ENCODE measurements around the gene IGF1. TPM values are rescaled to one million over a fixed set of nuclear protein-coding genes. Genes with fewer than 3 reads are reported as not detected.

IGF1 gene
- total and polyA plus RNA-seq, 11 donors, result 1.9 to 30.3 (median 13.3) TPM

GRCh38 chr12:102486153-102486552 is 5.8 kb upstream of the IGF1 start:
- 84 to 100% (median 90%) methylated on average over 2 of the region's 2 CpGs for WGBS, 4 donors
- Histone ChIP-seq H3K9me3 (peaks cover 0 to 15% (median 0%) of the 10 kb centered on the region in 12 donors), H3K27ac (no peak overlapping the region), H3K36me3 (no peaks in the 10 kb centered on the region), H3K4me1 (peaks cover 0 to 16% (median under 1%) of the 10 kb centered on the region in 12 donors), H3K27me3 (no peaks in the 10 kb centered on the region), H3K4me3 (no peak overlapping the region)
- ATAC-seq (no peak), DNase-seq (no peak)
- TF ChIP-seq CTCF (IDR thresholded peaks at IDR 0.05) (no peak), POLR2A (IDR thresholded peaks at IDR 0.05) (no peak)
- intact Hi-C loops (cut with DNase I), result loop anchor here in 2 of 10 donors (5.0 to 10.0 kb wide), 2 partner anchors 191 to 314 kb away; no protein-coding TSS in a partner anchor

GRCh38 chr12:102484428-102484958 is 4.1 kb upstream of the IGF1 start:
- H3K36me3 ChIP-seq, result no peaks in the 10 kb centered on the region
- ATAC-seq, result peak in 3 of 4 donors; percentile 32 to 70 (median 44)
- H3K4me3 ChIP-seq, result peak overlapping the region in 6 of 12 donors; percentile 6 to 41 (median 31)
- no peaks in the 10 kb centered on the region for H3K27me3 ChIP-seq
- TF ChIP-seq CTCF (IDR thresholded peaks at IDR 0.05) (peak; percentile 85 to 96 (median 90)), POLR2A (IDR thresholded peaks at IDR 0.05) (no peak)
- H3K4me1 ChIP-seq, result peaks cover 0 to 21% (median 3%) of the 10 kb centered on the region in 12 donors
- peaks cover 0 to 9% (median 0%) of the 10 kb centered on the region in 12 donors for H3K9me3 ChIP-seq
- peak in 4 of 5 donors; percentile 35 to 56 (median 44) for DNase-seq
- intact Hi-C loops (cut with DNase I), result loop anchor here in 8 of 10 donors (2.0 to 10.0 kb wide), 6 partner anchors 190 to 547 kb away; no protein-coding TSS in a partner anchor
- WGBS, 4 donors, result 18 to 23% (median 21%) methylated on average over 12 of the region's 12 CpGs
- peak overlapping the region in 8 of 12 donors; percentile 1 to 78 (median 50) for H3K27ac ChIP-seq

DNA sequence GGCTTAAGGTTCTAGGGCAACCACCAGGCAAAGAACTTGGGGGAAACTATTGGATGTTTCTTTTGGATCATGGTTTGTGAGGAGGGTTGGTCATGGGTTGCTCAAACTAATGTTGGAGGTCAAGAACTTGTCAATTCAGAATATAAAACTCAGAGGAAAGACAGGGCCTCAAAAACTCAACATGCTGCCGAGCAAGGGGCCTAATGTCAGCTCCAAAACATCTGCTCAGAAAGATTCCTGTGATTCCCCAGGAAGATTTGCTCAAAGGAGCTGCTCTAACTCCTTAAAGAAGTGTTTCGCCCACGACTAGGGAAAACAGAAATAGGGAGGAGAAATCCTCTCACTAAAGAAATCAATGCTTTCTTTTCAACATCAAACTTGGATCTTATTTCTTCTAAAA is 3.7 kb upstream of the IGF1 start:
- ATAC-seq, result no peak
- intact Hi-C loops (cut with DNase I), result loop anchor here in 8 of 10 donors (2.0 to 10.0 kb wide), 6 partner anchors 189 to 547 kb away; no protein-coding TSS in a partner anchor
- no peak for TF ChIP-seq POLR2A (IDR thresholded peaks at IDR 0.05)
- no peak for TF ChIP-seq CTCF (IDR thresholded peaks at IDR 0.05)
- Histone ChIP-seq H3K4me3 (peak overlapping the region in 6 of 12 donors; percentile 6 to 41 (median 31)), H3K4me1 (peaks cover 0 to 21% (median 3%) of the 10 kb centered on the region in 12 donors), H3K9me3 (peaks cover 0 to 7% (median 0%) of the 10 kb centered on the region in 12 donors), H3K36me3 (no peaks in the 10 kb centered on the region), H3K27me3 (no peaks in the 10 kb centered on the region), H3K27ac (peak overlapping the region in 8 of 12 donors; percentile 1 to 78 (median 50))
- WGBS, 4 donors, result 52 to 59% (median 55%) methylated on average over 3 of the region's 3 CpGs
- no peak for DNase-seq

DNA sequence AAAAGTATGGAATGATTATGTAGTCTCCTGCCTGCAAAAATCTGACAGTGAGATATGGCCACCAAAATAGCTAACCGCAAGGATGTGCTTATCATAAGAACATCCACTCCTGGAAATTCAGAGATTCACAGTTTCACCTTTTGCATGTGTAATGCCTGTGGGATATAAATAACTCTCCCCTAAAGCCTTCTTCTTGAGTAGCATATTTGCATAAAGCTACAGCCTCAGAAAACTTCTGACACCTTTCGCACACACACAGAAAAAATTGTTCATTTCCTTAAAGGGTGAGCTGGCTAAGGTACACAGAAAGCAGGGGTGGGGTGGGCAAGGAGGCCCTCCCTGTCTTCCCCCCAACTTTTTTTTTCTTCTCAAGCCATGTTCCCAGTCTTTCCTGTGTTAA is 3.1 kb upstream of the IGF1 start:
- intact Hi-C loops (cut with DNase I), result loop anchor here in 8 of 10 donors (2.0 to 10.0 kb wide), 6 partner anchors 189 to 546 kb away; no protein-coding TSS in a partner anchor
- Histone ChIP-seq H3K27me3 (no peaks in the 10 kb centered on the region), H3K36me3 (no peaks in the 10 kb centered on the region), H3K4me1 (peaks cover 0 to 21% (median 4%) of the 10 kb centered on the region in 12 donors), H3K4me3 (no peak overlapping the region), H3K9me3 (peaks cover 0 to 7% (median 0%) of the 10 kb centered on the region in 12 donors), H3K27ac (peak overlapping the region in 3 of 12 donors; percentile 22 to 78 (median 58))
- 81 to 94% (median 85%) methylated on average over 2 of the region's 2 CpGs for WGBS, 4 donors
- TF ChIP-seq POLR2A (IDR thresholded peaks at IDR 0.05) (no peak), CTCF (IDR thresholded peaks at IDR 0.05) (no peak)
- no peak for DNase-seq
- no peak for ATAC-seq
